ENCODE data around the gene GRM3. TPM values are rescaled to one million over a fixed set of nuclear protein-coding genes. Genes with fewer than 3 reads are reported as not detected.

Gene GRM3
- total and polyA plus RNA-seq, 2 of the 8 experiments (the other 6 are each of a cell fraction or from before 2014, with no cell fraction given), result 3.1 to 4.2 TPM

- H3K79me2 ChIP-seq (ENCODE audit: control insufficient read depth in 1 of 2, insufficient read depth in 2 of 2, low read length in 2 of 2), result no peaks in the 10 kb centered on the region
- peaks cover 0 to 14% (median 1%) of the 10 kb centered on the region in 4 experiments; a peak in 5 of 7 replicates for H3K4me1 ChIP-seq (replicated peaks in 1 of 4; ENCODE audit: control insufficient read depth in 3 of 4, insufficient read depth in 4 of 4, low read length in 3 of 4)
- H4K8ac ChIP-seq (ENCODE audit: extremely low read depth, insufficient read depth, low read length), result no peak overlapping the region
- H3K27me3 ChIP-seq (replicated peaks in 1 of 4; ENCODE audit: control insufficient read depth in 3 of 4, extremely low read depth in 1 of 4, insufficient read depth in 3 of 4, low read length in 3 of 4), result no peaks in the 10 kb centered on the region
- H3K18ac ChIP-seq (ENCODE audit: extremely low read depth, low read length), result no peak overlapping the region
- no peak overlapping the region for H2AFZ ChIP-seq (ENCODE audit: low read length)
- FAIRE-seq, result no peak
- no peak overlapping the region for H3K9ac ChIP-seq (replicated peaks in 1 of 4; ENCODE audit: extremely low read depth in 1 of 4, low read depth in 3 of 4, low read length in 3 of 4)
- H2BK120ac ChIP-seq (replicated peaks; ENCODE audit: low read depth, low read length), result no peak overlapping the region
- H3K4me2 ChIP-seq (ENCODE audit: insufficient read depth in 1 of 2, low read depth in 2 of 2, low read length in 2 of 2), result no peak overlapping the region
- no peaks in the 10 kb centered on the region for H4K20me1 ChIP-seq (replicated peaks in 1 of 2; ENCODE audit: control insufficient read depth in 1 of 2, insufficient read depth in 2 of 2, low read length in 2 of 2)
- H3K27ac ChIP-seq (ENCODE audit: low read depth, low read length), result no peak overlapping the region
- H2AK5ac ChIP-seq (ENCODE audit: low read depth, low read length), result no peak overlapping the region
- no peak overlapping the region for H2BK5ac ChIP-seq (ENCODE audit: low read depth, low read length)
- 96% methylated on average over 5 of the region's 5 CpGs; no CpG with 5 or more reads in 1 of the 2 experiments for WGBS, 2 experiments (ENCODE audit: extremely low coverage in 1 of 2, insufficient coverage in 1 of 2, insufficient read length in 1 of 2, insufficient replicate concordance in 2 of 2, low coverage in 1 of 2, low lambda C conversion rate in 2 of 2, missing lambda C conversion rate in 1 of 2)
- no peak overlapping the region for H2BK15ac ChIP-seq (ENCODE audit: low read length)
- no peak overlapping the region for H2BK12ac ChIP-seq (ENCODE audit: low read depth, low read length)
- H3K79me1 ChIP-seq (ENCODE audit: low read depth, low read length), result no peaks in the 10 kb centered on the region
- H3K14ac ChIP-seq (ENCODE audit: insufficient read length), result no peak overlapping the region
- no peak overlapping the region for H4K91ac ChIP-seq (replicated peaks; ENCODE audit: insufficient read length, low read length)
- no peak overlapping the region for H3K4me3 ChIP-seq (ENCODE audit: extremely low read depth in 1 of 4, insufficient read depth in 2 of 4, low read depth in 3 of 4, low read length in 4 of 4)
- no peaks in the 10 kb centered on the region for H3K23me2 ChIP-seq (ENCODE audit: low read depth, low read length)
- no peak overlapping the region for H3K23ac ChIP-seq (ENCODE audit: insufficient read length)
- H2BK20ac ChIP-seq (ENCODE audit: low read length), result no peak overlapping the region
- ChIA-PET POLR2A (ENCODE audit: partially characterized antibody) (no interaction called here), CTCF (ENCODE audit: partially characterized antibody) (interaction anchor here (0.6 to 6.9 kb wide), 7 partner anchors 8 to 351 kb away, joined by 3 to 100 read pairs (median 4); no protein-coding TSS in a partner anchor)
- no peak for DNase-seq (ENCODE audit: low read depth in 1 of 2, low spot score in 2 of 2)
- no peak overlapping the region for H4K5ac ChIP-seq (ENCODE audit: insufficient read length, low read depth, low read length)
- H3K4ac ChIP-seq (replicated peaks; ENCODE audit: insufficient read length, low read depth, low read length), result no peak overlapping the region
- no peaks in the 10 kb centered on the region for H3K9me3 ChIP-seq (ENCODE audit: insufficient read depth in 2 of 2, low read depth in 1 of 2, low read length in 1 of 2)
- H3K36me3 ChIP-seq (ENCODE audit: control insufficient read depth in 2 of 4, insufficient read depth in 4 of 4, low read length in 3 of 4), result no peaks in the 10 kb centered on the region
- H3K56ac ChIP-seq (replicated peaks; ENCODE audit: insufficient read length, low read depth, low read length), result no peak overlapping the region
- no peak for TF ChIP-seq CBX8 (IDR thresholded peaks at IDR 0.05; ENCODE audit: borderline replicate concordance, low read depth, low read length)
- TF ChIP-seq CBX5 (IDR thresholded peaks at IDR 0.05; ENCODE audit: low read depth, low read length), result no peak
- no peak for TF ChIP-seq MAFK (IDR thresholded peaks at IDR 0.05; ENCODE audit: low read depth, low read length)
- TF ChIP-seq, protein P1, sequence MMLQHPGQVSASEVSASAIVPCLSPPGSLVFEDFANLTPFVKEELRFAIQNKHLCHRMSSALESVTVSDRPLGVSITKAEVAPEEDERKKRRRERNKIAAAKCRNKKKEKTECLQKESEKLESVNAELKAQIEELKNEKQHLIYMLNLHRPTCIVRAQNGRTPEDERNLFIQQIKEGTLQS (IDR thresholded peaks at IDR 0.05; ENCODE audit: insufficient read depth, low read depth, low read length), result no peak
- TF ChIP-seq CEBPB (IDR thresholded peaks at IDR 0.05; ENCODE audit: low read depth, low read length), result no peak
- TF ChIP-seq RNF2 (IDR thresholded peaks at IDR 0.05; ENCODE audit: borderline replicate concordance, low read depth, low read length, missing control alignments, poor library complexity, severe bottlenecking), result no peak
- no peak for TF ChIP-seq POLR2AphosphoS5 (IDR thresholded peaks at IDR 0.05; ENCODE audit: low read depth, low read length)
- TF ChIP-seq BACH1 (IDR thresholded peaks at IDR 0.05; ENCODE audit: low read length), result no peak
- no peak for TF ChIP-seq KDM5A (IDR thresholded peaks at IDR 0.05; ENCODE audit: low read length)
- no peak for TF ChIP-seq POLR2A (IDR thresholded peaks at IDR 0.05; ENCODE audit: control extremely low read depth in 1 of 2, low read depth in 2 of 2, low read length in 2 of 2)
- no peak for TF ChIP-seq TEAD4 (IDR thresholded peaks at IDR 0.05; ENCODE audit: low read depth, low read length)
- TF ChIP-seq ASH2L (IDR thresholded peaks at IDR 0.05; ENCODE audit: low read length), result no peak
- TF ChIP-seq SUZ12 (IDR thresholded peaks at IDR 0.05; ENCODE audit: low read length), result no peak
Measured at GRCh38 chr7:86664991-86665390, 21.3 kb downstream of the GRM3 start.

Data from H1 (cell line).